AG09319 (cell line): ENCODE measurements around the gene CD247.
"Not testable (repeated sequence)": the region's sequence is repeated elsewhere in the genome, so short reads cannot be mapped to it uniquely, and the experiment has no call there.

Experiments used
- DNase-seq: peaks from one replicate; pipeline ENCODE4 v3.0.0-alpha.2; 2010; ENCODE audit warnings: low read depth; ENCODE audit errors: extremely low read depth
- TF ChIP-seq, protein P1 (sequence below): IDR thresholded peaks from 2 replicates; pipeline ENCODE4 v1.5.1; 2011; ENCODE audit warnings: low read depth, mild to moderate bottlenecking, inconsistent platforms, low read length, moderate library complexity

The CD247 gene

GRCh38 chr1:167561753-167562152 lies 43.4 kb upstream of the CD247 start:
- TF ChIP-seq, protein P1, sequence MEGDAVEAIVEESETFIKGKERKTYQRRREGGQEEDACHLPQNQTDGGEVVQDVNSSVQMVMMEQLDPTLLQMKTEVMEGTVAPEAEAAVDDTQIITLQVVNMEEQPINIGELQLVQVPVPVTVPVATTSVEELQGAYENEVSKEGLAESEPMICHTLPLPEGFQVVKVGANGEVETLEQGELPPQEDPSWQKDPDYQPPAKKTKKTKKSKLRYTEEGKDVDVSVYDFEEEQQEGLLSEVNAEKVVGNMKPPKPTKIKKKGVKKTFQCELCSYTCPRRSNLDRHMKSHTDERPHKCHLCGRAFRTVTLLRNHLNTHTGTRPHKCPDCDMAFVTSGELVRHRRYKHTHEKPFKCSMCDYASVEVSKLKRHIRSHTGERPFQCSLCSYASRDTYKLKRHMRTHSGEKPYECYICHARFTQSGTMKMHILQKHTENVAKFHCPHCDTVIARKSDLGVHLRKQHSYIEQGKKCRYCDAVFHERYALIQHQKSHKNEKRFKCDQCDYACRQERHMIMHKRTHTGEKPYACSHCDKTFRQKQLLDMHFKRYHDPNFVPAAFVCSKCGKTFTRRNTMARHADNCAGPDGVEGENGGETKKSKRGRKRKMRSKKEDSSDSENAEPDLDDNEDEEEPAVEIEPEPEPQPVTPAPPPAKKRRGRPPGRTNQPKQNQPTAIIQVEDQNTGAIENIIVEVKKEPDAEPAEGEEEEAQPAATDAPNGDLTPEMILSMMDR, result no peak
- DNase-seq, result no peak

- DNase-seq, result no peak
- TF ChIP-seq, protein P1, result peak; percentile 86
Observed at GRCh38 chr1:167555971-167556714, 37.8 kb upstream of the CD247 start.

GRCh38 chr1:167555072-167555471 lies 36.7 kb upstream of the CD247 start:
- not testable (repeated sequence) for DNase-seq

DNA sequence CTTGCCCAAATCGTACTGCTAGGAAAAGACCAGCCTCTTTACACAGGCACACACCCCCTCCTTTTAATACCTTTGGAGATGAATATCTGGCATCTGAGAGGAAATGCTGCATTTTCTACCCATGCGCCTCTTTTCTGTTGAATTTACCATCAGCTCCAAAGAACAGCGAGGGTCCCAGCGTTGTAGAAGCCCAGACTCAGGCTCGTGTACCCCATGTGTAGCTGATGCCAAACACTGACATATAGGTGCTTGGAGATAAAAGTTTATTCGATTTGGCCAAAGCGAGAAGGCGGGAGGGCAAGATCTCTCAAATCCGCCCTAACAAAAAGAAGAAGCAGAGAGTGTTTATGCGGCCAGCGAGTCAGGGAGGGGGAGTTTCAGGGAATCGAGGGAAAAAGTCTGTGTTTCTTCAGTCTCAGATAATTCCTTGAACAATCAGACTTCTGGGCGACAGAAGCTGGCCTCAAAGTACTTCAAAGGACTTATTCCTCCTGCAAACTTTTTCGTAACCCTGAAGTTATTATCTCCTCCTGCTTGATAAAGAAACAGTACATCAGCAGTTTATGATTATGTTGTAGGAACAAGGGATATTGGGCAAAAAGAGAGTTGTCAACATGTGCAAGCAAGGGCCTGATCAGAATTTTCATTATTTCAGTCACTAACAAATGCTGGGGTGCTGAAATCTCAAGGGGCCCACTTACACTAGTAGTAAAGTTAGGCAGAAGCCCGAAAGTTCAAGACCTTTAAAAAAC lies 35.9 kb upstream of the CD247 start:
- TF ChIP-seq, protein P1, result no peak
- no peak for DNase-seq

DNA sequence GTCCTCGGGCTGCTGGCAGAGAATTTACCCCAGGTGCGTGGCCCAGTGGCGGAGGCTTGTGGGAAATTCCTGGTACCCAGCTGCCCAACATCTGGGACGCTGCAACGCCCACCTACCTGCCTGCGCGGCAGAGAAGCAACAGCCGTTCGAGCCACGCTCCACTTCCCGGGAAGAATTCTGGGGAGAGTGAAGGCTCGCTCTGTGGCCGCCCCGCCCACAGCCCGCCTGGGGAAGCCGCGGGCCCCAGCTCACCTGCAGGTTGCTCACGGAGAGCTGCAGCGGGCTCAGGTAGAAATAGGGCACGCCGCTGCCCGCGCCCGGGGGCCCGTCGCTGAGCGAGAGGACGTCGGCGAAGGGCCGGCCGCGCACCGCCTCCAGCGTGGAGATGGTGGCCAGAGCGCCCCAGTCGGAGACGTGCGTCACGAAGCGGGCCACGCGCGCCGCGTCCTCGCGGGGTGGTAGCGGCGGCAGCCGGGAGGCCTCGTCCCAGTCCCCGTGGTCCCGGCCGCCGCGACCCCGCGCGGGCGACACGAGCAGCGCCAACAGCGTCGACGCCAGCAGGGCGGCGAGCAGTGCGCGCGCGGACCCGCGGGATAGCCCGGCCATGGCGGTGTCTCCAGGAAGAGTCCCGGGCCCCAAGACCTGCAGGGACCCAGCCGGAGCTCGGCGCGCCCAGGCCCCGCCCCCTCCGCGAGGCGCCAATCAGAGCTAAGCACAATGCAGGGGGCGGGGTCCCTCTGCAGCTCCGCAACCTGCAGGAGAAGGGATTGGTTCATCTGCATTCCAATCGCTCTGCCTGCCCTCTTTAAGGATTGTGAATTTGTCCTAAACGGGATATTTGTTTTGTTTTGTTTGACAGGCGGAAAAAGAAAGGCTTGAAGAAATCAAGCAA lies 35.1 kb upstream of the CD247 start, which contains the start of gene CREG1:
CREG1 (minus strand) TSS at position 627 of the 892 bp plus-strand sequence.
- TF ChIP-seq, protein P1, result no peak
- DNase-seq, result peak; percentile 56

DNA sequence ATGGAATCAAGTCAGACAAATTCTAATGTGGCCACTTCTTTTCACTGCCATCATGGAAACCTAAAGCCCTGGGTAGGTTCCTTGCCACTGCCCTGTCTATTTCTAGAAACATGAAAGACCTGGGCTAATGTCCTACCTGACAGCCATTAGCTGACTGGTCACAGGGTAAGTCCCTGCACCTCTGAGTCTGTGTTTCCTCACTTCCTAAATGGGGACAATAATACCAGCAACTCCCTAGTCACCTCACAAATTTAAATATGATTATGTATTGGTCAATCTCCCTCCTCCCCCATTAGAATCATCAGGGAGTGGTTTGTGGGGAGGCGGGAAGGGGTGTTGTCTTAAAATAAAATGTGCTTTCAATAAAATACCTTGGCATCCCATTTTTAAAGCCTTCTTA lies 33.0 kb upstream of the CD247 start:
- TF ChIP-seq, protein P1, result no peak
- no peak for DNase-seq

- TF ChIP-seq, protein P1, result no peak
- no peak for DNase-seq
Observed at GRCh38 chr1:167548059-167548932, 30.0 kb upstream of the CD247 start.
